HG03565 (cell line): Measurements from ENCODE around the gene NUDT2.

Source experiments
- ATAC-seq: cut with Tn5 transposase; IDR thresholded peaks from one replicate; pipeline ENCODE4 v1.9.1; 2021; ENCODE audit warnings: mild to moderate bottlenecking, moderate library complexity; ENCODE audit not compliant: unreplicated experiment

NUDT2 gene

GRCh38 chr9:34383904-34384303, 54.5 kb downstream of the NUDT2 start:
- no peak for ATAC-seq

GRCh38 chr9:34384368-34385165, 55.2 kb downstream of the NUDT2 start:
- ATAC-seq, result no peak

- no peak for ATAC-seq
Observed at GRCh38 chr9:34385561-34386230, 56.3 kb downstream of the NUDT2 start.

- ATAC-seq, result no peak
Observed at GRCh38 chr9:34386656-34387055, 57.3 kb downstream of the NUDT2 start.

GRCh38 chr9:34387239-34387638, 57.9 kb downstream of the NUDT2 start:
- ATAC-seq, result no peak

- no peak for ATAC-seq
Observed at GRCh38 chr9:34392511-34392910, 63.1 kb downstream of the NUDT2 start.
